HG02798 (cell line): ENCODE data around the gene KCNQ4.

Experiments
- ATAC-seq: cut with Tn5 transposase; IDR thresholded peaks from one replicate; pipeline ENCODE4 v1.9.1; 2021; ENCODE audit warnings: mild to moderate bottlenecking; ENCODE audit not compliant: unreplicated experiment, poor library complexity

Gene KCNQ4

GRCh38 chr1:40783001-40783905 is at the start of gene KCNQ4:
Gene KCNQ4 (plus strand): TSS chr1:40783787. CDS start chr1:40784094, 307 bp downstream.
- no peak for ATAC-seq

- no peak for ATAC-seq
Observed at GRCh38 chr1:40734882-40735628, 48.5 kb upstream of the KCNQ4 start.

- no peak for ATAC-seq
Observed at GRCh38 chr1:40736085-40736531, 47.5 kb upstream of the KCNQ4 start.

GRCh38 chr1:40738831-40739230 is 44.8 kb upstream of the KCNQ4 start:
- ATAC-seq: no peak

- no peak for ATAC-seq
Observed at GRCh38 chr1:40739455-40740008, 44.1 kb upstream of the KCNQ4 start.

GRCh38 chr1:40740039-40740996 is 43.3 kb upstream of the KCNQ4 start:
- no peak for ATAC-seq

GRCh38 chr1:40740997-40741736 is 42.4 kb upstream of the KCNQ4 start:
- no peak for ATAC-seq

GRCh38 chr1:40742363-40743061 is 41.1 kb upstream of the KCNQ4 start:
- no peak for ATAC-seq

GRCh38 chr1:40743452-40743851 is 40.1 kb upstream of the KCNQ4 start:
- no peak for ATAC-seq

GRCh38 chr1:40743860-40744259 is 39.7 kb upstream of the KCNQ4 start:
- no peak for ATAC-seq

- ATAC-seq: no peak
Observed at GRCh38 chr1:40745176-40745575, 38.4 kb upstream of the KCNQ4 start.

GRCh38 chr1:40746344-40747090 is 37.1 kb upstream of the KCNQ4 start:
- ATAC-seq: no peak

- no peak for ATAC-seq
Observed at GRCh38 chr1:40748841-40749718, 34.5 kb upstream of the KCNQ4 start.

GRCh38 chr1:40749817-40750216 is 33.8 kb upstream of the KCNQ4 start:
- ATAC-seq: no peak

GRCh38 chr1:40750451-40750908 is 33.1 kb upstream of the KCNQ4 start:
- ATAC-seq: no peak

- ATAC-seq: no peak
Observed at GRCh38 chr1:40751802-40752201, 31.8 kb upstream of the KCNQ4 start.
